Neural cell (in vitro differentiated cells): ENCODE data around the gene ISCA2. TPM values are rescaled to one million over a fixed set of nuclear protein-coding genes. Genes with fewer than 3 reads are reported as not detected.

Experiments
- H2AFZ ChIP-seq: fragments of 200-600, 300-800 bp; sonication (generic), shearing (Covaris generic); 2 replicates; pipeline ENCODE4 v1.6.0; 2014; ENCODE audit warnings: low read depth, mild to moderate bottlenecking, antibody characterized with exemption, low read length, moderate library complexity
- H3F3A ChIP-seq: fragments of 200-600 bp; shearing (Covaris generic); 2 replicates; pipeline ENCODE4 v1.6.1; 2016; ENCODE audit warnings: mild to moderate bottlenecking, moderate library complexity, mixed read lengths, antibody characterized with exemption, low read length; ENCODE audit not compliant: insufficient read depth, poor library complexity, severe bottlenecking
- H3K27ac ChIP-seq: fragments of 200-600, 300-800 bp; sonication (generic), shearing (Covaris generic); 2 replicates; pipeline ENCODE4 v1.5.1; 2014; ENCODE audit warnings: mild to moderate bottlenecking, low read length, moderate library complexity
- H3K27me3 ChIP-seq: fragments of 300-800, 200-600 bp; sonication (generic), shearing (Covaris generic); 2 replicates; pipeline ENCODE4 v1.6.0; 2014; ENCODE audit warnings: mild to moderate bottlenecking, low read depth, low read length, moderate library complexity; ENCODE audit not compliant: insufficient read depth
- H3K36me3 ChIP-seq: fragments of 300-800, 200-600 bp; sonication (generic), shearing (Covaris generic); 2 replicates; pipeline ENCODE4 v1.5.1; 2014; ENCODE audit warnings: mild to moderate bottlenecking, antibody characterized with exemption, low read length, moderate library complexity; ENCODE audit not compliant: insufficient read depth
- H3K4me2 ChIP-seq: fragments of 300-800, 200-600 bp; sonication (generic), shearing (Covaris generic); 2 replicates; pipeline ENCODE4 v1.6.0; 2014; ENCODE audit warnings: mild to moderate bottlenecking, low read length
- H3K4me3 ChIP-seq: fragments of 300-800, 200-600 bp; sonication (generic), shearing (Covaris generic); 2 replicates; pipeline ENCODE4 v1.5.1; 2014; ENCODE audit warnings: mild to moderate bottlenecking, low read length, moderate library complexity
- H3K79me2 ChIP-seq: fragments of 200-600 bp; shearing (Covaris generic); replicated peaks from 2 replicates; pipeline ENCODE4 v1.6.0; 2014; ENCODE audit warnings: mild to moderate bottlenecking, low read length, moderate library complexity; ENCODE audit not compliant: insufficient read depth
- H3K9ac ChIP-seq: fragments of 300-800, 200-600 bp; sonication (generic), shearing (Covaris generic); 2 replicates; pipeline ENCODE4 v1.6.1; 2016; ENCODE audit warnings: mild to moderate bottlenecking, low read length, mixed read lengths
- H3K9me2 ChIP-seq: fragments of 200-600 bp; shearing (Covaris generic); 2 replicates; pipeline ENCODE4 v1.6.1; 2016; ENCODE audit warnings: mild to moderate bottlenecking, low read length, mixed read lengths; ENCODE audit not compliant: insufficient read depth
- H3K9me3 ChIP-seq: fragments of 200-600, 300-800 bp; sonication (generic), shearing (Covaris generic); 2 replicates; pipeline ENCODE4 v1.6.1; 2016; ENCODE audit warnings: mild to moderate bottlenecking, mixed run types, low read length, moderate library complexity, mixed read lengths
- H4K20me1 ChIP-seq: fragments of 200-600 bp; shearing (Covaris generic); 2 replicates; pipeline ENCODE4 v1.6.1; 2016; ENCODE audit warnings: mild to moderate bottlenecking, mixed run types; ENCODE audit not compliant: insufficient read depth
- CTCF ChIP-seq: fragments of 450-650 bp; IDR thresholded peaks from 2 replicates; pipeline ENCODE4 v1.5.1; 2014; ENCODE audit warnings: antibody characterized with exemption, mild to moderate bottlenecking, moderate library complexity; ENCODE audit not compliant: poor library complexity, severe bottlenecking
- EP300 ChIP-seq: fragments of 450-650 bp; conservative IDR thresholded peaks from 2 replicates; pipeline ENCODE4 v1.6.1; 2014; ENCODE audit warnings: antibody characterized with exemption, mild to moderate bottlenecking, moderate library complexity; ENCODE audit not compliant: poor library complexity, severe bottlenecking
- EZH2 ChIP-seq: fragments of 200-600, 300-800 bp; shearing (Covaris generic), sonication (generic); IDR thresholded peaks from 2 replicates; pipeline ENCODE4 v1.6.1; 2014; ENCODE audit warnings: antibody characterized with exemption, low read length, borderline replicate concordance, mild to moderate bottlenecking; ENCODE audit not compliant: insufficient read depth, poor library complexity, severe bottlenecking
- MXI1 ChIP-seq: fragments of 450-650 bp; conservative IDR thresholded peaks from 2 replicates; pipeline ENCODE4 v1.6.1; 2014; ENCODE audit warnings: antibody characterized with exemption, mild to moderate bottlenecking; ENCODE audit not compliant: poor library complexity, severe bottlenecking
- POLR2AphosphoS5 ChIP-seq: IDR thresholded peaks from 2 replicates; pipeline ENCODE4 v1.6.1; 2012
- RAD21 ChIP-seq: fragments of 450-650 bp; conservative IDR thresholded peaks from 2 replicates; pipeline ENCODE4 v1.6.1; 2014; ENCODE audit warnings: antibody characterized with exemption, mild to moderate bottlenecking, moderate library complexity
- REST ChIP-seq: IDR thresholded peaks from 2 replicates; pipeline ENCODE4 v1.6.1; 2012; ENCODE audit warnings: borderline replicate concordance
- SMC3 ChIP-seq: fragments of 450-650 bp; conservative IDR thresholded peaks from 2 replicates; pipeline ENCODE4 v1.6.1; 2014; ENCODE audit warnings: antibody characterized with exemption, mild to moderate bottlenecking, moderate library complexity; ENCODE audit not compliant: poor library complexity
- TAF1 ChIP-seq: IDR thresholded peaks from 2 replicates; pipeline ENCODE4 v1.6.1; 2012; ENCODE audit warnings: low read depth
- polyA plus RNA-seq: library from polyadenylated mRNA; depleted of rRNA; stranded (reverse); fragments of >200 nt; gene quantifications from 2 replicates; pipeline ENCODE4 v1.2.3, GENCODE V29; 2014

Gene ISCA2
- polyA plus RNA-seq, 1 donor from 2014 or later = 45.1 TPM

GRCh38 chr14:74469548-74470518 lies 23.7 kb upstream of the ISCA2 start (continued):
- TF ChIP-seq MXI1 = no peak

- Histone ChIP-seq H3K27me3 (no peaks in the 10 kb centered on the region), H3F3A (no peaks in the 10 kb centered on the region), H2AFZ (no peak overlapping the region), H3K79me2 (no peaks in the 10 kb centered on the region), H4K20me1 (no peaks in the 10 kb centered on the region), H3K4me2 (no peak overlapping the region), H3K27ac (no peak overlapping the region), H3K9me3 (no peaks in the 10 kb centered on the region), H3K36me3 (no peaks in the 10 kb centered on the region), H3K9ac (no peak overlapping the region), H3K9me2 (no peaks in the 10 kb centered on the region), H3K4me3 (no peak overlapping the region)
- TF ChIP-seq TAF1 (no peak), MXI1 (no peak), CTCF (no peak), SMC3 (no peak), EP300 (no peak), EZH2 (no peak)
Observed at GRCh38 chr14:74472601-74473000, 21.0 kb upstream of the ISCA2 start.

- H3K9me2 ChIP-seq = no peaks in the 10 kb centered on the region
- H3K79me2 ChIP-seq = no peaks in the 10 kb centered on the region
- H4K20me1 ChIP-seq = no peaks in the 10 kb centered on the region
- TF ChIP-seq CTCF (no peak), TAF1 (no peak), RAD21 (no peak), MXI1 (no peak), REST (no peak), EP300 (no peak), POLR2AphosphoS5 (no peak), EZH2 (no peak), SMC3 (no peak)
- no peak overlapping the region for H3K27ac ChIP-seq
- no peaks in the 10 kb centered on the region for H3F3A ChIP-seq
- H3K4me3 ChIP-seq = no peak overlapping the region
- no peak overlapping the region for H2AFZ ChIP-seq
- no peaks in the 10 kb centered on the region for H3K27me3 ChIP-seq
- H3K36me3 ChIP-seq = no peaks in the 10 kb centered on the region
- no peak overlapping the region for H3K4me2 ChIP-seq
- no peak overlapping the region for H3K9ac ChIP-seq
- H3K9me3 ChIP-seq = no peaks in the 10 kb centered on the region
Observed at GRCh38 chr14:74474376-74474775, 19.2 kb upstream of the ISCA2 start.
